Hepatocyte (in vitro differentiated cells): ENCODE results near the gene ETV2.

Experiments
- CTCF ChIP-seq: fragments of 200-600 bp; sonication (generic); IDR thresholded peaks from 2 replicates; pipeline ENCODE4 v1.5.1; 2016; ENCODE audit warnings: antibody characterized with exemption, mild to moderate bottlenecking; ENCODE audit not compliant: poor library complexity
- EZH2 ChIP-seq: fragments of 200-600 bp; sonication (generic); IDR thresholded peaks from 2 replicates; pipeline ENCODE4 v1.6.1; 2016; ENCODE audit warnings: antibody characterized with exemption, mild to moderate bottlenecking, borderline replicate concordance

- TF ChIP-seq CTCF (no peak), EZH2 (no peak)
Measured at GRCh38 chr19:35637165-35637564, 4.4 kb upstream of the ETV2 start.
